Stimulated activated CD8-positive, alpha-beta memory T cell treated with anti-CD3 and anti-CD28 coated beads, Interleukin-15, amount 100 ng/mL, for 1 hour (primary cell): Measurements from ENCODE around the gene FTCD.

ENCODE experiments used
- DNase-seq: peaks from one replicate; pipeline ENCODE4 v3.0.0-alpha.2; 2020; ENCODE audit warnings: low read depth

Gene FTCD

GRCh38 chr21:46136739-46137349, 18.5 kb downstream of the FTCD start:
- no peak for DNase-seq

- no peak for DNase-seq
Observed at GRCh38 chr21:46135782-46136395, 19.5 kb downstream of the FTCD start.

- no peak for DNase-seq
Observed at GRCh38 chr21:46131838-46132651, 23.3 kb downstream of the FTCD start.

- DNase-seq = no peak
Observed at GRCh38 chr21:46131588-46131837, 23.9 kb downstream of the FTCD start.

- DNase-seq = no peak
Observed at GRCh38 chr21:46130831-46131587, 24.4 kb downstream of the FTCD start.

- no peak for DNase-seq
Observed at GRCh38 chr21:46129846-46130651, 25.3 kb downstream of the FTCD start.

GRCh38 chr21:46128933-46129571, 26.3 kb downstream of the FTCD start:
- no peak for DNase-seq

GRCh38 chr21:46128106-46128932, 27.1 kb downstream of the FTCD start:
- DNase-seq = no peak

GRCh38 chr21:46127239-46128105, 27.9 kb downstream of the FTCD start:
- DNase-seq = no peak

- no peak for DNase-seq
Observed at GRCh38 chr21:46126309-46127238, 28.8 kb downstream of the FTCD start.

GRCh38 chr21:46125846-46126301, 29.5 kb downstream of the FTCD start:
- DNase-seq = no peak

- DNase-seq = no peak
Observed at GRCh38 chr21:46124926-46125845, 30.2 kb downstream of the FTCD start.

- DNase-seq = no peak
Observed at GRCh38 chr21:46124083-46124925, 31.1 kb downstream of the FTCD start.

- DNase-seq = no peak
Observed at GRCh38 chr21:46122758-46123683, 32.4 kb downstream of the FTCD start.

- DNase-seq = no peak
Observed at GRCh38 chr21:46122237-46122671, 33.1 kb downstream of the FTCD start.
